H1 (cell line): ENCODE results near the gene PLIN4. TPM values are rescaled to one million over a fixed set of nuclear protein-coding genes. Genes with fewer than 3 reads are reported as not detected.
A peak's percentile ranks its signal among the peaks of the same experiment; 100 is the strongest.

ENCODE experiments used
- ASH2L ChIP-seq: fragments of 200-600, 300-600 bp; sonication (generic); IDR thresholded peaks from one replicate; pipeline ENCODE4 v1.7.1; 2017; ENCODE audit warnings: low read length
- BACH1 ChIP-seq: IDR thresholded peaks from 2 replicates; pipeline ENCODE4 v1.6.1; 2012; ENCODE audit warnings: low read length, improper control_type of control experiment
- BCL11A ChIP-seq, 2 experiments: IDR thresholded peaks; one replicate each; pipeline ENCODE4 v1.6.1; 2011; ENCODE audit warnings: low read depth in 2 of 2, low read length in 2 of 2, mild to moderate bottlenecking in 2 of 2
- BRCA1 ChIP-seq: IDR thresholded peaks from 2 replicates; pipeline ENCODE4 v1.6.1; 2012; ENCODE audit warnings: low read depth, low read length, improper control_type of control experiment
- CBX5 ChIP-seq: fragments of 300-800, 300-1000 bp; sonication (generic); IDR thresholded peaks from 2 replicates; pipeline ENCODE4 v1.7.1; 2016; ENCODE audit warnings: antibody characterized with exemption, low read length, low read depth
- CHD1 ChIP-seq: IDR thresholded peaks from 2 replicates; pipeline ENCODE4 v1.6.1; 2012; ENCODE audit warnings: low read depth, low read length, improper control_type of control experiment
- CTBP2 ChIP-seq: IDR thresholded peaks from 2 replicates; pipeline ENCODE4 v1.7.0; 2011; ENCODE audit warnings: borderline replicate concordance, mild to moderate bottlenecking, moderate library complexity, mixed read lengths, low read length; ENCODE audit not compliant: insufficient read depth, insufficient read length
- EZH2 ChIP-seq: fragments of 200-600 bp; sonication (generic); IDR thresholded peaks from 2 replicates; pipeline ENCODE4 v1.7.1; 2012; ENCODE audit warnings: low read depth, mild to moderate bottlenecking, moderate library complexity, low read length, inconsistent platforms; ENCODE audit not compliant: severe bottlenecking
- FOSL1 ChIP-seq: IDR thresholded peaks from 2 replicates; pipeline ENCODE4 v1.6.1; 2011; ENCODE audit warnings: mild to moderate bottlenecking, low read depth, low read length, moderate library complexity; ENCODE audit not compliant: insufficient read depth
- JUN ChIP-seq: IDR thresholded peaks from 2 replicates; pipeline ENCODE4 v1.6.1; 2011; ENCODE audit warnings: low read depth, mild to moderate bottlenecking, improper control_type of control experiment, low read length
- KDM1A ChIP-seq: fragments of 200-600, 300-600 bp; sonication (generic); IDR thresholded peaks from 2 replicates; pipeline ENCODE4 v1.7.1; 2016; ENCODE audit warnings: mild to moderate bottlenecking, low read length, borderline replicate concordance
- MAFK ChIP-seq: IDR thresholded peaks from 2 replicates; pipeline ENCODE4 v1.6.1; 2012; ENCODE audit warnings: low read depth, mild to moderate bottlenecking, improper control_type of control experiment, low read length
- PHF8 ChIP-seq: fragments of 200-600 bp; sonication (generic); conservative IDR thresholded peaks from 2 replicates; pipeline ENCODE4 v1.7.1; 2012; ENCODE audit warnings: low read depth, mild to moderate bottlenecking, inconsistent platforms, low read length, moderate library complexity
- POU5F1 ChIP-seq: IDR thresholded peaks from 2 replicates; pipeline ENCODE4 v1.6.1; 2011; ENCODE audit warnings: low read depth, mild to moderate bottlenecking, low read length, moderate library complexity
- RNF2 ChIP-seq: fragments of 200-900, 300-1000 bp; sonication (generic); IDR thresholded peaks from 2 replicates; pipeline ENCODE4 v1.7.1; 2016; ENCODE audit warnings: borderline replicate concordance, low read depth, mild to moderate bottlenecking, antibody characterized with exemption, low read length; ENCODE audit not compliant: poor library complexity, severe bottlenecking; ENCODE audit errors: missing control alignments
- SAP30 ChIP-seq: fragments of 300-600 bp; sonication (generic); IDR thresholded peaks from 2 replicates; pipeline ENCODE4 v1.7.1; 2012; ENCODE audit warnings: low read length, moderate library complexity, mild to moderate bottlenecking, inconsistent platforms; ENCODE audit not compliant: insufficient read depth, insufficient replicate concordance
- SIN3A ChIP-seq, 2 experiments: IDR thresholded peaks in 1 of 2; conservative IDR thresholded peaks in 1 of 2; 2 replicates each; pipeline ENCODE4 v1.6.1; 2011 to 2012; ENCODE audit warnings: low read length in 2 of 2, improper control_type of control experiment in 1 of 2, low read depth in 1 of 2, mild to moderate bottlenecking in 1 of 2
- SIRT6 ChIP-seq: IDR thresholded peaks from one replicate; pipeline ENCODE4 v1.7.1; 2012; ENCODE audit warnings: low read length, inconsistent platforms
- SP1 ChIP-seq: IDR thresholded peaks from 2 replicates; pipeline ENCODE4 v1.6.1; 2011; ENCODE audit warnings: low read depth, low read length
- SP4 ChIP-seq: IDR thresholded peaks from 2 replicates; pipeline ENCODE4 v1.6.1; 2012; ENCODE audit warnings: low read length, inconsistent platforms
- SRF ChIP-seq: IDR thresholded peaks from 2 replicates; pipeline ENCODE4 v1.6.1; 2011; ENCODE audit warnings: mild to moderate bottlenecking, low read depth, low read length, moderate library complexity
- SUZ12 ChIP-seq: fragments of 200-600 bp; sonication (generic); IDR thresholded peaks from 2 replicates; pipeline ENCODE4 v1.6.1; 2012; ENCODE audit warnings: mild to moderate bottlenecking, inconsistent platforms, low read length, moderate library complexity, mixed read lengths
- TBP ChIP-seq: IDR thresholded peaks from 2 replicates; pipeline ENCODE4 v1.6.1; 2011; ENCODE audit warnings: low read depth, low read length, improper control_type of control experiment
- polyA plus RNA-seq, 7 experiments: library from polyadenylated mRNA; depleted of rRNA in 3 of 7; stranded (reverse) in 5 of 7; unstranded in 2 of 7; fragments of >200 nt in 5 of 7; fragments of 200-250 nt in 2 of 7; gene quantifications; 1 replicate in 5 of 7; 2 replicates in 1 of 7; 4 replicates in 1 of 7; pipeline versions ENCODE4 v1.2.1 to v1.2.3, GENCODE V29; 2011 to 2013; ENCODE audit warnings: missing spikeins in 2 of 7, mixed read lengths in 2 of 7
- total RNA-seq: library from RNA; stranded (reverse); fragmentation: NEBNext Ultra II Directional; extraction: Animal tissue kit (Norgen Biotek cat#: 25700); gene quantifications from 2 replicates; pipeline ENCODE4 v1.2.1, GENCODE V29; 2021
- TF ChIP-seq, protein P1 (sequence below): IDR thresholded peaks from 2 replicates; pipeline ENCODE4 v1.6.1; 2012; ENCODE audit warnings: inconsistent platforms

The PLIN4 gene
- total and polyA plus RNA-seq, 2 of the 8 experiments (the other 6 are each of a cell fraction or from before 2014, with no cell fraction given) = 0.35 to 0.45 TPM

DNA sequence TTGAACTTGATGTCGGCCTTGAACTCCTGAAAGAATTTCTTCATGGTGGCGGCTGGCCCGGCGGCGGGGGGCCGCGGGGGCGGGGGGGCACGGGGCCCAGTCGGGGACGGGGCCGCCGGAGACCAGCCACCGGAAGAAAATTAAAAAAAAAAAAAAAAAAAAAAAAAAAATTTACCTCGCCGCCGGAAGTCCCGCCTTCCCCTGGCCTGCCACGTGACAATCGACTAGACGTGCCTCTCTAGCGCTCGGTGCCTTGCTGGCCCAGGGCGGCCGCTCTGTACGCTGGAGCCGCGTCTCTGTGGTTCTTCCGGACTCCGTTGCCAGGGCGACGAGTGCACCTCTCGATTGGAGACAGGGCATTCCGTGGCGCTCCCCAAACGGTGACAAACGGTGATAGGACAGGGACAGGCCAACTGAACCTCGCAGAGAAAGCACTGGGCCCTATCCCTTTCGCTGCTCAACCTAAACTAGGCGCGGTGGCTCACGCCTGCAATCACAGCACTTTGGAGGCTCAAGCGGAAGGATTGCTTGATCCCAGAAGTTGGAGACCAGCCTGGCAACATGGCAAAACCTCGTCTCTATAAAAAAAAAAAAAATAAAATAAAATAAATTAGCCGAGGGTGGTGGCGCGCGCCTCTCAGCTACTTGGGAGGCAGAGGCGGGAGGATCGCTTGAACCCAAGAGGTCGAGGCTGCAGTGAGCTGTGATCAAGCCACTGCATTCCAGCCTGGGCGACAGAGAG is 60.5 kb downstream of the PLIN4 start, which contains the start of gene UBXN6 (continued):
- TF ChIP-seq POU5F1 (no peak), BCL11A (IDR thresholded peaks at IDR 0.05; ENCODE audit: low read depth in 2 of 2, low read length in 2 of 2) (no peak), CBX5 (no peak), ASH2L (no peak), RNF2 (no peak), SP1 (peak; percentile 39; the same call in 1 of the 2 replicates), FOSL1 (no peak), EZH2 (no peak), SP4 (0 out of 2 replicates have a peak, but pooled peaks have one; percentile 21), SRF (no peak), KDM1A (no peak), BACH1 (no peak), SIN3A (conservative IDR thresholded peaks at IDR 0.05 in 1 of 2, IDR thresholded peaks at IDR 0.05 in 1 of 2; ENCODE audit: low read depth in 1 of 2, low read length in 2 of 2) (peak; percentile 85 to 98; a peak in 3 of 4 replicates), SAP30 (no peak), JUN (no peak), SUZ12 (no peak), SIRT6 (no peak), TBP (peak; percentile 69; the same call in 1 of the 2 replicates), MAFK (no peak), PHF8 (no peak), BRCA1 (no peak), CHD1 (no peak), CTBP2 (no peak)
- TF ChIP-seq, protein P1, sequence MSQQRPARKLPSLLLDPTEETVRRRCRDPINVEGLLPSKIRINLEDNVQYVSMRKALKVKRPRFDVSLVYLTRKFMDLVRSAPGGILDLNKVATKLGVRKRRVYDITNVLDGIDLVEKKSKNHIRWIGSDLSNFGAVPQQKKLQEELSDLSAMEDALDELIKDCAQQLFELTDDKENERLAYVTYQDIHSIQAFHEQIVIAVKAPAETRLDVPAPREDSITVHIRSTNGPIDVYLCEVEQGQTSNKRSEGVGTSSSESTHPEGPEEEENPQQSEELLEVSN = no peak
